ENCODE data around the gene GNAT2. TPM values are rescaled to one million over a fixed set of nuclear protein-coding genes. Genes with fewer than 3 reads are reported as not detected.

The GNAT2 gene
- total RNA-seq, 1 experiment from 2014 or later = not detected

DNA sequence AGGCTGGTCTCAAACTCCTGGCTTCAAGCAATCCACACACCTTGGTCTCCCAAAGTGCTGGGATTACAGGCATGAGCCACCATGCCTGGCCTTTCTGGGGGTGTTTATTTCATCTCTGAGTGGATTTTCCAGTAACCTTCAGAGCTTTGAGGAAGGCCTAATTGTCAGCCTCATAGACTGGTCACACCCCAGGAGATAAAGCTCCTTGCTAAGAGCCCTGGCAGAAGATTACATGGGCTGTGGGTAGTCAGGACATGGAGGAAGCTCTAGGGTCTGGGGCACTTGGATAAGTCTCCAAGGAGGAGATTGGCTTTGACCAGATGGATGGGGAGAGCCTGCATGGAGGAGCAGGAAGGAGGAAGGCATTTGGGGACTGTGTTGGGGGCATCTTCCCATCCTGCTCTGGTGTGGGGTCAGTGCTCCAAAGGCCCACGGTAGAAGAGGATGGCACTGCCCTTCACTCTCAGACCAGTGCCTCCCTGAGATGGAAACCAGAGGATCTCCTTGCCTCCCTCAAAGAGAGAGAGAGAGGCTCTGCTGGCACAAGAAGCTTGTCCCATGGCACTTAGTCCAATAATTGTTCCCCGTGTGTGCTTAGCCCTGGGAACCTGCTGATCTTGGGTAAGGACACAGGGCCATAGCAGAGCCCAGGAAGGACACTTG, 21.8 kb upstream of the GNAT2 start:
- Mint-ChIP-seq H3K27me3 (ENCODE audit: unreplicated experiment) (no peaks in the 10 kb centered on the region), H3K4me3 (ENCODE audit: low read depth, unreplicated experiment) (no peak overlapping the region), H3K9me3 (ENCODE audit: low read depth, unreplicated experiment) (no peaks in the 10 kb centered on the region), H3K36me3 (ENCODE audit: insufficient read depth, unreplicated experiment) (peaks cover 15% of the 10 kb centered on the region), H3K27ac (ENCODE audit: unreplicated experiment) (no peak overlapping the region), H3K4me1 (ENCODE audit: low read depth, unreplicated experiment) (peaks cover 23% of the 10 kb centered on the region)
- TF ChIP-seq, protein P1, sequence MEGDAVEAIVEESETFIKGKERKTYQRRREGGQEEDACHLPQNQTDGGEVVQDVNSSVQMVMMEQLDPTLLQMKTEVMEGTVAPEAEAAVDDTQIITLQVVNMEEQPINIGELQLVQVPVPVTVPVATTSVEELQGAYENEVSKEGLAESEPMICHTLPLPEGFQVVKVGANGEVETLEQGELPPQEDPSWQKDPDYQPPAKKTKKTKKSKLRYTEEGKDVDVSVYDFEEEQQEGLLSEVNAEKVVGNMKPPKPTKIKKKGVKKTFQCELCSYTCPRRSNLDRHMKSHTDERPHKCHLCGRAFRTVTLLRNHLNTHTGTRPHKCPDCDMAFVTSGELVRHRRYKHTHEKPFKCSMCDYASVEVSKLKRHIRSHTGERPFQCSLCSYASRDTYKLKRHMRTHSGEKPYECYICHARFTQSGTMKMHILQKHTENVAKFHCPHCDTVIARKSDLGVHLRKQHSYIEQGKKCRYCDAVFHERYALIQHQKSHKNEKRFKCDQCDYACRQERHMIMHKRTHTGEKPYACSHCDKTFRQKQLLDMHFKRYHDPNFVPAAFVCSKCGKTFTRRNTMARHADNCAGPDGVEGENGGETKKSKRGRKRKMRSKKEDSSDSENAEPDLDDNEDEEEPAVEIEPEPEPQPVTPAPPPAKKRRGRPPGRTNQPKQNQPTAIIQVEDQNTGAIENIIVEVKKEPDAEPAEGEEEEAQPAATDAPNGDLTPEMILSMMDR (IDR thresholded peaks at IDR 0.05; ENCODE audit: unreplicated experiment) = no peak
- intact Hi-C loops (cut with micrococcal nuclease; ENCODE audit: unreplicated experiment) = loop anchor here (5.0 kb wide), 3 partner anchors 61 to 341 kb away; partner anchors contain the start of genes AHCYL1 and GNAI3
- DNase-seq = no peak
- CTCF ChIA-PET = interaction anchor here (1.2 to 3.3 kb wide), 10 partner anchors 11 to 344 kb away, joined by 3 to 26 read pairs (median 8); partner anchors contain the start of genes AHCYL1 and GNAI3
- no TSS peak for BruUV-seq (replicated peaks)

DNA sequence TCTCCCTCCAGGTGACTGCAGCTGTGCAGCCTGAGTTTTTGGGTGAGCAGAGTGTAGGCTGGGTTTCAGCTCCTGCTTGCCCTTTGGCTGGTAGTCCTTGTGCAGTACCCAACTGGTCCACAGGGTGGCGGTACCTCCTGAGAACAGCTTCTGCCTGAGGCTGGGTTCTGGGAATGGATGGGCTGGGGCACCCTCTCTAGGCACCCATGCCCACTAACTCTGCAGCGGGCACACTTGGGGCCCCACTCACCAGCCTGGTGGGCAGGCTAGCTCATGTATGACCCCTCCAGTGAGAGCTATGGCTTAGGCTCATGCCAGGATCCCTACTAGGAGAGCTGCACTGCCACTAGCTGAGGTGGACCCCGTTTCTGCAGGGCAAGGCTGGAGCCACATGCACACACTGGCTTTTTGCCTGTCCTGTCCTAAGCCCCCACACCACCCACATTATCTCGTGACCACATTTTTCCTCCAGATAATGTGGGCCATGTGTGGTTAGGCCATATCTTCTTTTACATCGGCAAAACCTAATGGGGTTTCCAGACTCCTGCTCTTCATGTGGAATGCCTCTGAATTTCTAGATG, 21.0 kb upstream of the GNAT2 start:
- Mint-ChIP-seq H3K27me3 (ENCODE audit: unreplicated experiment) (no peaks in the 10 kb centered on the region), H3K4me3 (ENCODE audit: low read depth, unreplicated experiment) (no peak overlapping the region), H3K27ac (ENCODE audit: unreplicated experiment) (no peak overlapping the region), H3K4me1 (ENCODE audit: low read depth, unreplicated experiment) (peaks cover 24% of the 10 kb centered on the region), H3K9me3 (ENCODE audit: low read depth, unreplicated experiment) (no peaks in the 10 kb centered on the region), H3K36me3 (ENCODE audit: insufficient read depth, unreplicated experiment) (peaks cover 15% of the 10 kb centered on the region)
- peak; percentile 86 for DNase-seq
- CTCF ChIA-PET = interaction anchor here (0.6 to 3.3 kb wide), 19 partner anchors 9 to 344 kb away, joined by 3 to 26 read pairs (median 4); partner anchors contain the start of genes AHCYL1, AMPD2, GNAI3 and GNAT2
- BruUV-seq (replicated peaks) = no TSS peak
- TF ChIP-seq, protein P1 (IDR thresholded peaks at IDR 0.05; ENCODE audit: unreplicated experiment) = peak; percentile 89
- intact Hi-C loops (cut with micrococcal nuclease; ENCODE audit: unreplicated experiment) = loop anchor here (5.0 kb wide), 3 partner anchors 62 to 342 kb away; partner anchors contain the start of genes AHCYL1 and GNAI3

DNA sequence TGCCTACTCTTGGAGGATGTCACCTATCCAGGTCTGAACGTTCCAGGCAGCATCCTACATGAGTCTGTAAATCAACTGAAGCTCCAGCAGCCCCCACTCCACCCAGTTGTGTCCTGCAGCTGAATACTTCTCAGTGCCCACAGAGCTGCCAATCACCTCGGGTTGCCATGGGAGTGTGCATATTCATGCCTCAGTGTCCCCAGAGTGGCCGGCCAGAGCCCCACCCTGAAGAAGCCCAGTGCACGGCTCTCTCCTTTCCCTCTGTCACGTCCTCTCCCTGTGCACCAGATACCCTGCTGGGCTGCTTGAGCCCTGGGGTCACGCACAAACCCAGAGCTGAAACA, 20.4 kb upstream of the GNAT2 start:
- TF ChIP-seq, protein P1 (IDR thresholded peaks at IDR 0.05; ENCODE audit: unreplicated experiment) = no peak
- H3K27me3 Mint-ChIP-seq (ENCODE audit: unreplicated experiment) = no peaks in the 10 kb centered on the region
- CTCF ChIA-PET = interaction anchor here (0.5 to 3.3 kb wide), 20 partner anchors 9 to 345 kb away, joined by 3 to 26 read pairs (median 4); partner anchors contain the start of genes AHCYL1, AMPD2, GNAI3 and GNAT2
- no peak overlapping the region for H3K27ac Mint-ChIP-seq (ENCODE audit: unreplicated experiment)
- peaks cover 12% of the 10 kb centered on the region for H3K36me3 Mint-ChIP-seq (ENCODE audit: insufficient read depth, unreplicated experiment)
- H3K4me3 Mint-ChIP-seq (ENCODE audit: low read depth, unreplicated experiment) = no peak overlapping the region
- no peak for DNase-seq
- no peaks in the 10 kb centered on the region for H3K9me3 Mint-ChIP-seq (ENCODE audit: low read depth, unreplicated experiment)
- no TSS peak for BruUV-seq (replicated peaks)
- intact Hi-C loops (cut with micrococcal nuclease; ENCODE audit: unreplicated experiment) = loop anchor here (5.0 kb wide), 3 partner anchors 62 to 342 kb away; partner anchors contain the start of genes AHCYL1 and GNAI3
- peaks cover 20% of the 10 kb centered on the region for H3K4me1 Mint-ChIP-seq (ENCODE audit: low read depth, unreplicated experiment)

DNA sequence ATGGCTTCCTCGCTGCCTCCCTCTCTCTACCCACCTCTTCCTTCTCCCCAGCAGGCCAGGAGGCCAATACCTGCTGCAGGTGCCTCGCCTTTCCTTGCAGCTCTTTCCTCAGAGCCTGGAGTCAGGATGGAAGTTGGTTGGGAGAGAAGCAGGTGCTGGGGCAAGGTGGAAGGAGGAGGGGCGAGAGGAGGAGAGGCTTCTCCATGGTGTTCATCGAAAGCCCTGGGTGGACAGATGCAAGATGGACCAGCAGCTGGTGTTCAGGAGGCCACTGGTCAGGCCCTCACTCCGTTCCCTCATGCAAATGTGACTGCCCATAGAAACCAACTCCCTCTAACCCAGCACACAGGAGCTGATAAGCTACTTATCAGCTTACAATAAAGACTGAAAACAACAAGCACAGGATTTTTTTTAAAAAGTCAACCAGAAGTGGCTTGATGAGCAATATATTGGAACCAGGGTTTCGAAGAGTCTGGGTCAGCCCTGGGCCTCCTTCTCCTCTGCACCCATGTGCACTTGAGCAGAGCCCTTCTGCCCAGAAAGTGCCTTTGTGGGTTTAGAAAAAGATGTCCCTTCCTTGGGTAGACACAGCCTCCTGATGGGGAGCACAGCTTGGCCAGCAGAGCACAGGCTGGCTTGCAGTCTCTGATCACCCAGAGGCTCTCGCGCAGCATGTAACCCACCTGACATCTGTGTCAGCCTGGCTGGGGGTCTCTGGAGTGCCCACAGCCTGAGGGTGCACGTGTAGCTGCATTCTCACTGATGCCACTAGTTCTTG, 19.8 kb upstream of the GNAT2 start:
- no peak for DNase-seq
- peaks cover 20% of the 10 kb centered on the region for H3K4me1 Mint-ChIP-seq (ENCODE audit: low read depth, unreplicated experiment)
- H3K27ac Mint-ChIP-seq (ENCODE audit: unreplicated experiment) = no peak overlapping the region
- H3K27me3 Mint-ChIP-seq (ENCODE audit: unreplicated experiment) = no peaks in the 10 kb centered on the region
- BruUV-seq (replicated peaks) = no TSS peak
- intact Hi-C loops (cut with micrococcal nuclease; ENCODE audit: unreplicated experiment) = no loop called here
- no peaks in the 10 kb centered on the region for H3K9me3 Mint-ChIP-seq (ENCODE audit: low read depth, unreplicated experiment)
- CTCF ChIA-PET = interaction anchor here (0.5 to 3.3 kb wide), 11 partner anchors 9 to 345 kb away, joined by 3 to 26 read pairs (median 6); partner anchors contain the start of genes AHCYL1, GNAI3 and GSTM4
- TF ChIP-seq, protein P1 (IDR thresholded peaks at IDR 0.05; ENCODE audit: unreplicated experiment) = no peak
- H3K4me3 Mint-ChIP-seq (ENCODE audit: low read depth, unreplicated experiment) = no peak overlapping the region
- H3K36me3 Mint-ChIP-seq (ENCODE audit: insufficient read depth, unreplicated experiment) = peaks cover 6% of the 10 kb centered on the region
